Fibroblast of skin of scalp (primary cell): ENCODE results near the gene SEZ6L.
"Not testable (repeated sequence)": the region's sequence is repeated elsewhere in the genome, so short reads cannot be mapped to it uniquely, and the experiment has no call there.

Source experiments
- DNase-seq: peaks from one replicate; pipeline ENCODE4 v3.0.0-alpha.2; 2013

The SEZ6L gene

DNA sequence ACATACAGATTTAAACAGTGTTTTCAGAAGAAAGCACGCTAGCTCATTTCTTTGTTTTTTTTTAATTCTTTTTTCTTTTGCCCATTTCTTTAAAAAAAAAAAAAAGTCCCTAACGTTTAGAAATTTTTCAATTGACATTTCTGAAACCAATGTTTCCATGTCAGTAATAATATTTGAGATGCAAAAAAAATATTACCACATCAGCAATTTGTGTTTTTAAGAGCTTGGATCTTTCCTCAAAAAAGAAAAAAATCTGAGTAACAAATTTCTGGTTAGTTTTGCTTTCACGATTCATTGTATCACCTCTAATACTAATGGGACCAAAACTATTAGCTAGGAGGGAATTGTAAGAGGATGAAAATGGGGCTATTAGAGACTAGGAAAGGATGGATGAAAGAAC, 219.9 kb downstream of the SEZ6L start:
- no peak for DNase-seq

DNA sequence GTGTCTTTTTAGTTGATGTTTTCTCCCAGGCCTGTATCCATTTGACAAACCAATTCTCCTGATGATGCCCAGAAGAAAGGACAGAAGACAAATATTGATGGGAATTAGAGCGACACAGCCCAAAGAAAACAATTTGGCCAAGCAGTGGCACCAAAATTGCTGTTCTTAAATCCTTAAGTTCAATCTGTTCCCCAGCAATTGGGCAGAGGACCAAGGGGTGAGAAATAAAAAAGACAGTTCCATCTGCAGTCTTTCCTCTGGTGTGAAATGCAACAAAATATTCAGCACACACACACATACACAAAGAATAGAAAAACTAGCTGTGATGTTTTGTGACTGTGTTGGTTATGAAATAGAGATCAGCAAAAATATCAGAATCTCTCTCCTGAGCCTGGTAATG, 221.8 kb downstream of the SEZ6L start:
- DNase-seq = no peak

GRCh38 chr22:26391623-26392022, 222.4 kb downstream of the SEZ6L start:
- no peak for DNase-seq

DNA sequence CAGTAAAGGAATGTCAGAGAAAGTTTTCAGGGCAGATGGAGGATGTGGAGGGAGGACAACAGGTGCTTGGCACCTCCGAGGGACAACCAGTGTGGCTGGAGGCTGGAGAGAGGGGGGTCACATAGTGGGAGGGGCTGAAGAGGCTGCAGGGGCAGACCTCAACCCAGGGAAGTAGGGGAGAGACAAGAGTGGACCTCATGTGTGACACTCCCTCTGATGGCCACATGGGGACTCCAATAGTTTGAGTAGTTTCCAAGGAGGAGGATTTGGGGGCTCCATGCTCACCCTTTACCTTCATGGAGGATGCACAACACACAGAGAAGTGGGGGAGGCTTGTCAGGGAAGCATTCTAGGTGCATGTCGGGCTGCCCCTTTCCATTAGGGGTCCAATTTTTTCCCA, 224.7 kb downstream of the SEZ6L start:
- DNase-seq = no peak

DNA sequence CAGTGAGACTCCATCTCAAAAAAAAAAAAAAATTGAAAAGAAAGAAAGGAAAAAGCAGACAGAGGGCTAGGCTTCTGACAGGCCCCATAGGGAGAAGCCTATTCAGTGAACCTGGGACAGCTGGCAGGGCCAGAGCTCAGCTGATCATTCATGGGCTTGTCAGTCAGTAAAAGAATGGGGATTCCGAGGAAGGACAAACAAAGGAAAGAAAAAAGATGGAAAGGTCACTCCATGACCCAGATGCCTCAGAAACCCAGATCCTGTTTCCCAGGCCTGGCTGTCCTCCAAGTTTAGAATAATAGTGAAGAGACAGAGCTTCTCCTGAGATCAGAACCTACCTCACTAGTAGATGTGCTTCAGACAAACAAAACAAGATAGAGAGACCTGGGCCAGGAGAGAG, 225.5 kb downstream of the SEZ6L start:
- no peak for DNase-seq

DNA sequence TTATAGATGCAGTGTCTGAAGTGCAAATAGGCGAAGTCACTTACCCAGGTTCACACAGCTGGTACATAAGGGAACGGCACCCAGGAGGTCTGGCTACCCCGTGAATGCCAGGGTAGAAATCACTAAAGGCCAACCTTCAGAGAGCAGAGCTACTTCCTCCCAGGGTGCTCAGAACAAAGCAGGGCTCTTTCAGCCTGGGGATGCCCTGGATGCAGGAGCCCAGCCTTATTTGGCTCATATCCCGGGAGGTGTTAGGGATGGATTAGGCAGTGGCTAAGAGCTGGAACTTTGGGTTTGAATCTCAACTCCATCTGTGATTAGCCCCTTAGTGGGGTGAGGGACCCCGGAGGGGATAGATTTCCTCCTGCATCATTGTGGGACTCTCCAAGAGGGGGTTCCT, 226.7 kb downstream of the SEZ6L start:
- no peak for DNase-seq

DNA sequence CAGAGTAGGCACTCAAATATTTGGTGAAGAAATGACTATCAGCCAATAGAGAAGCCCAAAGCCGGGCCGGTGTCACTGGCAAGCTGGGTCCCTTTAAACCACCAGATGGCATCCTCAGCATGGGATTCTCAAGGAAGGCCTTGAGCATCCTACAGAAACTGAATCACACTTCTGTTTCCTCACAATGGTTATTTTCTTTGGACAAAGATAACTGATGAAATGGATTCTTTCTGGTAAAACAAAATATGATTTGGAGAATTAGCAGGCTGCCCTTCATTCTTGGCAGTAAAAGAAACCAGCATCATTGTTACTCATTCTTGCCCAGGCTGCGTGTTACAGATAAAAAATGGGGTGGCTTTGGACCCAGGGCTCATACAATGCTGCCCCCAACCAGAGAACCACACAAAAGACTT, 229.5 kb downstream of the SEZ6L start:
- peak; percentile 73 for DNase-seq

DNA sequence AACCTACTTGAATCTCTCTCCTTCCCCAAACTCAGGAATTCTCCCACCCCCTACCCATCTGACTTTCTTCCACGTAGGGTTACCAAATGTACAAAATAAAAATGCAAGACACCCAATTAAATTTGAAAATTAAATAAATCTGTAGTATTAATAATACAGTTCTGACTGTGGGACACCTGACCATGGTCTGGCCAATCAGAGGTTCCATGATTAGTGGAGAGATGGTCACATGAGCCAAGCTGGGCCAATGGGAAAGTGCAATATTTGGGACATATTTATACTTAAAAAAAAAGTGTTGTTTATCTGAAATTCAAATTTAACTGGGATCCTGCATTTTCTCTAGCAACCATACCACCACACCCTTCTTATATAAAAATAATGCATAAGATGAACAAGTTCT, 230.0 kb downstream of the SEZ6L start:
- DNase-seq = no peak

DNA sequence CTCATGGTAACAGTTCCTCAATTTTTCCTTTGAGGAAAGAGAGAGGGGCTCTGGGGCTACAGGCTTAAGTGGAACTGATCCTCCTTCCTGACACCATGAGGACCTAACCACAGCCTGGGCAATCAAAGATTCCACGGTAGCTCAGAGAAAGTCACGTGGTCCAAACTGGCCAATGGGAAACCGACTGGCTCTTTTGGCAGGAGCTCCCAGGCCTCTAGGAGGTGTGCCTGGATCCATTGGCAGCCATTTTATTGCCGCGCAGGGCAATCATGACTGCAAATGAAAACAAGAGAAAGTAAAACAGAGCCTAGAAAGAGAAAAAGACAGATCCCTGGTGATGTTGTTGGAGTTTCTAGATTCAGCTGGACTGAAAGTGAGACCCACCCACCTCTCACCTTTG, 232.5 kb downstream of the SEZ6L start:
- DNase-seq = no peak

DNA sequence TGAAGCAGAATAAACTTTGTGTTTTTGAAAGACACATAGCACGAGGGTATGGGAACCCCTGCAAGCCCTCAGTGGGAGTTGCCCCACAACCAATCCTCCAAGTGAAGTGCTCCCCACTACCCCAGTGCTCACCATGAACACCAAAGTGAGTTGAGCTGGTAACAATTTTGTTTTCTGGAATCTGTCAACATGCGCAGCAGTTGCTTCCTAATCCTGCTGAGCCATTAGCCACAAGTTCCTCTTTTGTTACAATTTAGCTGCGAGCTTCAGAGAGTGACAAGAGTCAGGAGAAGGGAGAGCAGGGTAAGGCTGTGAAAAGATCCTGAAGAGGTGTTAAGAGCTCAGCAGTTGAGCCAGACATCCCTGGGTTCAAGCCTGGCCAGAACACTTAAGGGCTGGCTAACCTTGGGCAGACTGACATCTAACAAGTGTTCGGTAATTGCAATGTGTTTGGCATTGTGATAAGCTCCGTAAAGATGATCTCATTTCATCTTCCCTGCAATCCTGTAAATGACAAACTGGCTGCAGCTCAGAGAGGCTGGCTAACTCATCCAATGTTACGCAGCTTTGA, 235.7 kb downstream of the SEZ6L start:
- DNase-seq = no peak

- peak; percentile 28 for DNase-seq
Observed at GRCh38 chr22:26406118-26406517, 236.9 kb downstream of the SEZ6L start.

- DNase-seq = not testable (repeated sequence)
Observed at GRCh38 chr22:26408562-26409220, 239.4 kb downstream of the SEZ6L start.

GRCh38 chr22:26409719-26410335, 240.6 kb downstream of the SEZ6L start:
- no peak for DNase-seq

- no peak for DNase-seq
Observed at GRCh38 chr22:26410386-26410785, 241.1 kb downstream of the SEZ6L start.

GRCh38 chr22:26414347-26414746, 245.1 kb downstream of the SEZ6L start:
- DNase-seq = no peak

DNA sequence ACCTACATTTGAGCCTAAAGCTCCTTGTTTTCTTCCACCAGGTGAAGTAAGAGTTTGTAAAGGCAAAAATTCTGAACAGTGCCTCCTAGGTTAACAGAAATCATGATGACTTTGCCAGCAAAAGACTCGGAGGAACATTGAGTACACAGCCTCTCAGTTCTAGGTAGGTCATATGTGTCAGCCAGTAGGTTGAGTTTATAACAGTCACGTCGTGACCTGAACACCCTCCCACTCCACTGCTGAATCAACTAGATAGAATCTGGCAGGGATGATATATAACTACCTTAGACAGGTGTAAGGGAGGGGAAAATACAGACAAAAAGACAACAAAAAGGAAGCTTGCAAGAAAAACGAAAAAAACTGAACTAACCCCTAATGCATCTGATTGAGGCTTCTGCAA, 247.0 kb downstream of the SEZ6L start:
- DNase-seq = no peak

DNA sequence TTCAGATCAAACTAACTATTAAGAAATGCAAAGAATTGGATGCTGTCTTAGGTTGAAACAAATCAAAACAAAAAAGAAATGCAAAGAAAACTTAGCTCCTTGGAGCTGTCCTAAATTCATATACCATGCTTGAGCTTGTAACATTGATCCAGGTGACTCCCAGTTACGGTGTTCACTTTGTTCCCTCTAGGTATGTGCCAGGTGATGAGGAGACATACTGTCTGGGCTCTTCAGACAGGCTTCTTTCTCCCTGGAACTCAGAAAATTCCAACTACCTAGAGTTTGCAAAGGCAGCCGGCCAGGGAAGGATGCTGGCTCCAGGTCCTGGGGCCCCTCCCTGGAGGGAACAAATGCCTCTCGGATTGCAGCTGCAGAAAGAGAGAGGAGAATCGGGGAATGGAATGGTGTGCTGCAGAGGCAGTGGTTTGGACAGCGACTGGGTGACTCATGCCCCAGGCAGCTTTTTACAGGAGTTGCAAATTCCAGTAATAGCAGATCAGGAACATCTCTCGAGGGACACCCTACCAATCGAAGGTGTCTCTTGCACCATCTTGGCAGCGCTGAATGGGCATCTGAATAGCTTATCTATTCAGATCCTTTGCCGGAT, 247.5 kb downstream of the SEZ6L start:
- DNase-seq = peak; percentile 88

- no peak for DNase-seq
Observed at GRCh38 chr22:26417406-26417805, 248.1 kb downstream of the SEZ6L start.

DNA sequence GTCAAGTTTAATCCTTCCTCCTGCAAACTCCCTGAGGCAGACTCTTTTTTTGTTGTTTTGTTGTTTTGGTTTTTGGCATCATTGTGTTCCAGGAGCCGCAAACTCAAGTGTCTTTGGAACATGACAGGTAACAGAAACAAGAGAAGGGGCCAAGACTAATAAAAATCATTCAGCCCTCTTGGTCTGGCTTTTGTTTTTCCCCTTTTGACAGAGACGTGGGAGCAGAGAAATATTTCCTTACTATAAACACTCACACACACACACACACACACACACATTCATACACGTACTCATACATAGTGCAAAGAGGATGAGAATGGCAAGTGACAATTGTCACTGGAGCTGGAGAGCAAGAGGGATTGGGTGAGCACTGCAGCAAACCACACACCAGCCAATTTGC, 249.4 kb downstream of the SEZ6L start:
- no peak for DNase-seq

DNA sequence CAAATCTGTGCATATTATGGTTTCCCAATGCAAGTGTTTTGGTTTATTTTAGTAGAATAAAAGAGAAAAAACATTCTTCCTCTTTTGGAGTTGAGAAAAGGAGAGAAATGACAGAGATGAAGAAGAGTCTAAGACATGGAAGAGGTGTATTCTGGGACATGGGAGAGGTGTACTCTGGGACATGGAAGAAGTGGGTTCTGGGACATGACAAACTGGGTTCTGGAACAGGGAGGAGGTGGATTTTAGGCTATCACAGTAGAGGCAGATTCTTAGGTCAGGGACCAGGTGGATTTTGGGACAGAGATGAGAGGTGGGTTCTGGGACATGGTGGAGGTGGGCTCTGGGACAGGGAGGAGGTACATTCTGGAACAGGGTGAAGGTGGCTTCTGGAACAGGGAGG, 257.7 kb downstream of the SEZ6L start:
- no peak for DNase-seq

GRCh38 chr22:26428515-26429457, 259.5 kb downstream of the SEZ6L start, which contains the start of gene ASPHD2:
Gene ASPHD2, plus strand, starts transcription at chr22:26429260. Its CDS starts 4,356 bp downstream, at chr22:26433616.
- peak; percentile 68 for DNase-seq

DNA sequence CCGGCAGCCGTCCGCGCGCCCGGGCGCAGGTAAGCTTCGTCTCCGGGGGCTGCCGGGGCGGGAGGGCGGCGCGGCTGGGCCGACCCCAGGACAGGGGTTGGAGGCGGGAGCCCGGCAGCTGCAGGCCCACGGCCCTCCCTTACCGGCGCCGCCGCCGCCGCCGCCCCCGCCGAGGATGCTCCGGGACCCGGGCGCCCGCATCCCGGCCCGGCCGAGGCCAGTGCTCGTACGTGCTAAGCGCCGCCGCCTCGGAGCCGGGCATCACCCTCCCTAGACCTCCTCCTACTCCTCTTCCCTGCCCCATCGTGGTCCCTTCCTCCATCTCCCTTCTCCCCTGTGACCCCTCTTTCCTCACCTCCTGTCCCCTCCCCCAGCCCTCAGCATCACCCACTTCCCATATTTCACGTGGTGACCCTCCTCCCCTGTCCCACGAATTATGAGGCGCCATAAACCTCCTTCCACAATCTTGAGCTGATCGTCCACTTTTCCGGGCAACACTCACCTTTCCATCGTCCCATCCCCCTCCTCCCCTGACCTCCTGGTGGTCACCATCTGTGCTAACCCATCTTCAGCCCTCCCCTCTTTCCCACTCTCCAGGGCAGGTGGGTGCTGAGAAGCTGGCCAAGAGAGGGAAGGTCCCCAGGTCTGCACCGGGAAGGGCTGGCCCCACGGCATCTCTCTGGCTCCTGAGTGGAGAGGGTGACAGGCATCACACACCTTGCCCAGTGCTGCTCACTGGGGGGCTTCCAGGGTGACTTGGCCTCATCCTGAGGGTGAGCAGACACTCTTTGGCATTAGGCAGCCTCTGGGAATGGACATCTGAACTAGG, 260.4 kb downstream of the SEZ6L start:
- DNase-seq = no peak
